ENCODE data around the gene OPN4.
A peak's percentile ranks its signal among the peaks of the same experiment; 100 is the strongest.

OPN4 gene

GRCh38 chr10:86682675-86683074 is 28.3 kb downstream of the OPN4 start:
- no peak for DNase-seq

GRCh38 chr10:86684331-86685097 is 30.2 kb downstream of the OPN4 start:
- no peak for DNase-seq

DNA sequence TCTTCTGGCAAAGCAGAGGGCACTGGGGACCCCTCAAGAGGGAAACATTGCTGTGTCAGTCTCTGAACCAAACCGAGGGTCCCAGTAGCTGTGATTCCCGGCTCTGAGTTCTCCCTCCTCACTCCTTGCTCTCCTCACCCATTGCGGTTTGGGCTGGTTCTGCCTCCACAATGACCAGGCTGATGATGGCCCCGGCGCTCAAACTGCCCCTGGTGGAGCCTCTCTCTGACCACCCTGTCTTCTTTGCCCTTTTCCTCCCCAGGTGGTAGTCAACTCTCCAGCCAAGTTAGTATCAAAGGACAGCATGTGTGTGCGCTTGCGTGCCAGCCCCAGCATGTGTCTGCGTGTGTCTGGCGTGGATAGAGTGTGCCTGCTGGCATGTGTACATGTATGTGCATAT is 31.1 kb downstream of the OPN4 start:
- DNase-seq = no peak

DNA sequence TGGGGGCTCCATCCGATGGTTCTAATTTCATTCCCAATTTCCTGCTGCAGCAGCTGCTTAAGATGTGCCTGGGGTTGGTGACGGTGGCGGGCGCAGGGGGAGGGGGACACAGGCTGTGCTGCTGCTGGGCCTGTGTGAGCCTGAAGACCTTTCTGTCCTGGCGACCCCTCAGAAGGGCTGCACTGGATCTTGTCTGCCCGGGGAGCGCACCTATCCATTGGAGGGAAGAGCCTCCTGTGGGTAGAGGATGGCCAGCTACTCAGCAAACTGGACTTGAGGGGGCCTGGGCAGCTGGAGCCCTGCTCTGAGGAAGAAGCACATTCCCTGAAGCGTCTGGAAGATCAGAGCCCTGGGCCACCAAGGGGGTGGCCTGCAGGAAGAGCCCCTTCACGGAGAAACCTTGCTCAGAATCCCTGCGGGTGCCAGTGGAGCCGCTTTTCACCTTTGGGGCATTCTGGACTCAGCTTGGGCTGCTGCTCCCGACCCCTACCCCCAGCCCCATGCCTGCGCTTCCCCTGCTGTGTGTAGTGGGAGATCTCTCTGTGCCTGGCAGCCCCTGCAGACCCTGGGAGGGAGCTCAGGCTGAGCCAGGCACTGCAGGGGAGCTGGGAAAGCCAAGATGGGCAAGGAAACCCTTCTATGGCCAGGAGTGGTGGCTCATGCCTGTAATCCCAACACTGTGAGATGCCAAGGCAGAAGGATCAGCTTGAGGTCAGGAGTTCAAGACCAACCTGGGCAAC is 31.7 kb downstream of the OPN4 start:
- no peak for DNase-seq

GRCh38 chr10:86686972-86687371 is 32.6 kb downstream of the OPN4 start:
- DNase-seq = no peak

DNA sequence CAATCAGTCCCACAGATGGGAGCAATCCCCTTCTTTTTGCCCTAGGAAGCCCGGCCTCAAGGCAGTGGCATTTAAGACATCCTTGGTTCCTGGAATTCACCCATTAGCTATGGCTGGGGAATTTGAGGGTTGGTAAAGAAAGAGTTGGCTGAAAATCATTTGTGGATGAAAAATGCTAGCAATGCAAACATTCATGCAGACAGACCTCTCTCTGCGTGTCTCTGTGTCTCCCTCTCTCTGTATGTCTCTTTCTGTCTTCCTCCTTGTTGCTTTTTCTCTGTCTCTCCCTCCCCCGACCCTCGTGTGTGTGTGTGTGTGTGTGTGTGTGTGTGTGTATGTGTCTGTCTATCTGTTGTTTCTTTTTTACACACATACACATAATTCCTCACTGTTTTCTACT is 33.4 kb downstream of the OPN4 start:
- no peak for DNase-seq

DNA sequence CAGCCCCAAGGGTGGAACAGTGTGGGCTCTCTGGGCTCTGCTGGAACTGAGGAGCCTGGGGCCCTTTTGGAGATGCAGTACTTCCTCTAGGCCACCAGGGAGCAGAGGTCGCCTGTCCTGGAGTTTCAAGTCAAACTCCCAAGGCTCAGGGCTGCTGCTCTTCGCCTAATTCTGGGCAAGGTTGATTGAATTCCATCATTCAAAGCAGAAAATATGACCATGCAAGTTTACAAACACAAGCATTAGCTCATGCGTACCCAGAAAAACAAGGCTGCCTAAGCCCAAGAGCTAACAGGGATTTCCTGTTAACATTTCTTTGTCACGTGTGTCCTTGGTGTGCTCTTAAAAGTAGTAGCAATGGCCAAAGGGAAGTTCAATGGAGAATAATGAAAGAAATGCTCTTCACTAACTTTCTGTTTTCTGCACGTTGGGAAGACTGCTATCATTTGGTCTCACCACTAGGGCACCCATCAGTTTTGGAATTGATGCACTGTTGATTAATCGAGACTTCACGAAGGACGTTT is 34.1 kb downstream of the OPN4 start:
- DNase-seq = peak; percentile 64

DNA sequence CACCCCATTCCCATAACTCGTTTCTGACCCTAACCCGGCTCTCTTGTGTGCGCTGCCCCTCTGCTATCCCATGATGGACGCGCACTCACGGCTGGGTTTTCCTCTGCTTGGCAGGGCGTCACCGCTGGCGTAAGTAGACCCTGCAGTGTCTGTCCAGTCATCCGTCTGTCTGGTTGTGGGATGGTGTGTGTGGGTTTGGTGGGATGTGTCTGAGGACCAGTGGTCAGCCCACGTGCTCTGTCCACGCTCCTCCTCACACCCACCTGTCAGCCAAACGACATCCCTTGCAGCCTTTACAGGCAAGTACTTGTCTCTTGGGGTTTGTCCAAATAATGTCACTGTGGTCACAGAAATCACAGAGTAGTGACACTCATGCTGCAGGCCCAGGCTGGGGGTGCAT is 34.8 kb downstream of the OPN4 start:
- DNase-seq = no peak

GRCh38 chr10:86690231-86690630 is 35.9 kb downstream of the OPN4 start:
- no peak for DNase-seq

DNA sequence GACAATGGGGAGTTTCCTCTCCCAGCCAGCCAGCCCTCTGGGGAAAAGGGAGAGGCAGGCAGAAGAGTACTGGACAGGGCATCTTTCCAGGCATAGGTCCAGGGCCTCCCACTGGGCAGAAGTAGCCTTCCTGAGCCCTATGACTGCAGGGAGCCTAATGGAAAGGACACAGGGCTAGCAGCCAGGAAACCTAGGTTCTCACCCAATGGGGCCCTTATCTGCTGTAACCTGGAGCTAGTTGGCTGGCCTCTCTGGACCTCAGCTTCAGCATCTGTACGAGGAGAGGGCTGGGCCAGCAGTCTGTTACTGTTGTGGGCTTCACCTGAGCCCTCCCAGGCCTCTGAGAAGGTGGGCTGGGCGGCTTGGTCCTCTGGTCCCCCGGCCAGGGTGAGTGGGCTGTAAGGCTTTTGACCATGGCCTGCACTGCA is 36.3 kb downstream of the OPN4 start:
- DNase-seq = no peak

DNA sequence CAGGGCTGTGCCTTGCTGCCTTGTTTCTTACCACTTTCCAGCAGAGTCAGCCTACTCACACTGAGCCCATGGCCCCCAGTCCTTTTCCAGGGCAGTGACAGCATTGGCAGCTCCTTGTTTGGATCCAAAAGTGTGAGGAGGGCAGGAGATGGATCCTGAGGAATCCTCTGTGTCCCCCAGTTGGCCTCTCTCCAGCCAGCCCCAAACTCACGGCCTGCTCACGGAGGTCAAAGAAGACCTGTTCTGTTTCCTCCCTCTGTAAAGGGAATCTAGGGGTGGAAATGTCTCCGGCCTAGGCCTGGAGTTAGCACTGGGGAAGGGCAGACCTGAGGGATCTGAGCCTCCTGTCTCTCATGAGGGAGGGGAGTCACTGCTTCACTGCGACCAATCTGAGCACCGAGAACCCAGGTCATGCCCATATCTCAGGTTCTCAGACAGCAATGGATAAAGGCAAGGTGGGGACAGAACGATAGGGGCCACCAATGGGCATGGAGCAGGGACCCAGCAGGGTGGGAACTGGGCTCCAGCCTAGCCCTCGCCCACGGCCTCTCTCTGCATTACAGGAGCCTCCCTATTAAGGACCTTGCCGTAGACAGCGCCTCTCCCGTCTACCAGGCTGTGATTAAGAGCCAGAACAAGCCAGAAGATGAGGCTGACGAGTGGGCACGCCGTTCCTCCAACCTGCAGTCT is 37.1 kb downstream of the OPN4 start:
- no peak for DNase-seq

DNA sequence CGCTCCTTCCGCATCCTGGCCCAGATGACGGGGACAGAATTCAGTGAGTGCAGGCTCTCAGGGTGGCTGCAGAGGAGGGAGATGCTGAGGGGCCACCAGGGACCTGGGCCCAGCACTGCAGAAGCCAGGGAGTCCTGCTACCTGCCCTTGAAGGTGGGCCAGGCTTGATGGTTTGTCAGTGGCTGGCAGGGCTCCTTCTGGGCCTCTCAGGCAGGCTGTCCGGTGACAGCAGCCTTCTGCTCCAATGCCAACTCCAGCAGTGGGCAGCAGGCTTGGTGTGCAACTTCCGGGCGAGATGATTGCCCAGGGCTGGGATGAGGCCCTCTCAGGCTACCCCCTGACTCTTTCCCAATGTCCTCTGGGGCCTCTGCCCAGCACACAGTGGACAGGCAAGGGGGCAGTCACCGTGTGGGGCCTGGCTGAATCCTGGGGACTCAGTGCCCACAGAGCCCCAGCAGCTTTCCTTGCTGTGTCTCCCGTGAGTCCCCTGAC is 37.7 kb downstream of the OPN4 start:
- no peak for DNase-seq

DNA sequence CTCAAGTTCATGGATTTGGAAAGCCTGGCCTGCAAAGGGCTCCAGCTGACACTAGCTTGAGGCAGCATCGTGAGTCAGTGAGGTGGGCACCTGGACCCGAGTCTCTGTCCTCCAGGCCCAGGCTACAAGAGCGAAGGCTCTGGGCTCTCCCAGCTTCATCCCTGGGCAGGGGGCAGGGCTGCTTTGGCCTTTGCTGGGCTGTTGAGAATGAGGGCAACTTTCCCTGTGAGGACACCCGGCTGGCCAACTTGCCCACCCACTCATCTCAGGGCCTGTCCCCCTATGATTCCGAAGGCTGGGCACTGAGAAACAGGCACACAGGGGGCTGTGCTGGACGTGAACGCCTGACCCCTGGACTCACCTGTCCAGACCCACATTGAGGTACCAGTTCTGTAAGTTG is 38.3 kb downstream of the OPN4 start:
- DNase-seq = no peak

DNA sequence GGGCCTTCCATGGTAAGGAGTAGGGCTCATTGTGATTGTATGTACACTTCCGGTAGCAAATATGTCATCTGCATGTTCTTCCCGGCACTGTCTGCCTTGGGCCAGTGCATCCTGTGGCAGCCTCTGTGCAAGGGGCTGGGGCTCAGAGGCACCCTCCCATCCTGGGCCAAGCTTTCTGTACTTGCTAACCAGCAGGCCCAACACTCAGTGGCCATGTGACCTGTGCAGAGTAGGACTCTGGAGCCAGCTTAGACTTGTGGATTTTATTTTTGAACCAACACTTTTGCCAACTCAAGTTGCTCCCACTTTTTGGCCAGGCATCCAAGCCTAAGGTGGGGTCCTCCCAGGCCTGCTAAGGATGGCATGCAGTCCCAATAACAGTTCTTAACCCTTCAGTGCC is 38.9 kb downstream of the OPN4 start:
- no peak for DNase-seq

- DNase-seq = peak; percentile 34
Measured at GRCh38 chr10:86693721-86694369, 39.5 kb downstream of the OPN4 start.

- DNase-seq = no peak
Measured at GRCh38 chr10:86698207-86698940, 44.0 kb downstream of the OPN4 start.

DNA sequence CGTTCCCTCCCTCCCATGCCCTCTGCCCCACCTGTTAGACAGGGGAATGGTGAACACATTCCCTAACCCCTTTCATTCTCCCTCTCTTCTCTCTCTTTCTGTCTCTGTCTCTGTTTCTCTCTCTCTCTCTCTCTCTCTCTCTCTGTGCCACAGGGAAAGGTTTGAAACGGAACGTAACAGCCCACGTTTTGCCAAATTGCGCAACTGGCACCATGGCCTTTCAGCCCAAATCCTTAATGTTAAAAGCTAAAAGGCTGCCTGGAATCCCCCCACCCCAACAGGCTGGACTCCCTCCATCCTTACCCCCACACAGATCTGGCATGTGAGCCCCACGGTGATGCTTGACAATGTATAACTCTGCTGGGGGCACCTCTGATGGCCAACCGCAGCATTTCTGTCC is 44.8 kb downstream of the OPN4 start:
- no peak for DNase-seq

- no peak for DNase-seq
Measured at GRCh38 chr10:86699541-86699940, 45.2 kb downstream of the OPN4 start.

DNA sequence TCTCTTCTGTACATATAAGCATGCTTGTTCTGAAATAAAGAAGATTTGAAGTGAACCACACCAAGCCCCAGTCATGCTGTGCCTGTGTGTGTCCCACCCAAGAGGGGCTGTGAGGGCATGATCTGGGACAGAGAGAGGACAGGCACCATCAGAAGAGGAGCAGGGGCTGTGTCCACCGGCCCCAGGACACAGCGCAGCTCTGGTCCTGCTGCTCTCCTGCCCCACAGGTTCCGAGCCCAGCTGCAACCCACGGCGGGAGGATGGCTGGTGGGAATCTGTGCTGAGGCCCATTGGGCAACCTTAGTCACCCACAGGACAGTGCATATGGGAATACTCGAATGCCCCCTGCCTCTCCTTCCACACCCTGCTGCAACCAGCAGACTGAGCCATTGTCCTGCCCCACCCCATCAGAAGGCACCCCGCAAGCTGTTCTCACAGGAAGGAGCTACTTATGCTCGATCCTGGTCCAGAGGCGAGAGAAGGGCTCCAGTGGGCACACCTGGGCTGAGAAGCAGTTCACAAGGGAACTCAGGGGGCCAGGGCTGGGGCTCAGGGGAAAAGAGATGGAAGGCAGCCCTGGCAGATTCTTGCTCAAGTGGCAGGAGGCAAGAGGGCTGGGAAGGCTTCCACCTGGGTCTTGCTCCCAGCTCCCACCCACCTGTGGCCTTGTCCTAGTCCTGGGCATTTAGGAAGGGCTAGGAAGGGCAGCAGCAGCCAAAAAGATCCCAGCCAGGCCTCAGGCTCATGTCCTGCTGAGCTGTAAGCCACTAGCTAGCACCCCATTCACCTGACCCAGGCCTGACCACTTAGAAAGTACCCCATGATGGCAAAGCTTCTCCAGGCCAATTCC is 45.9 kb downstream of the OPN4 start:
- no peak for DNase-seq

- no peak for DNase-seq
Measured at GRCh38 chr10:86700851-86701617, 46.7 kb downstream of the OPN4 start.
